NCI-H2171 treated with DMSO at 0.1 percent for 48 hours (cell line): ENCODE data around the gene KNOP1.

Experiments
- DNase-seq: peaks from one replicate; lab custom pipeline; 2025; lab: John Stamatoyannopoulos, UW

KNOP1 gene, protein sequence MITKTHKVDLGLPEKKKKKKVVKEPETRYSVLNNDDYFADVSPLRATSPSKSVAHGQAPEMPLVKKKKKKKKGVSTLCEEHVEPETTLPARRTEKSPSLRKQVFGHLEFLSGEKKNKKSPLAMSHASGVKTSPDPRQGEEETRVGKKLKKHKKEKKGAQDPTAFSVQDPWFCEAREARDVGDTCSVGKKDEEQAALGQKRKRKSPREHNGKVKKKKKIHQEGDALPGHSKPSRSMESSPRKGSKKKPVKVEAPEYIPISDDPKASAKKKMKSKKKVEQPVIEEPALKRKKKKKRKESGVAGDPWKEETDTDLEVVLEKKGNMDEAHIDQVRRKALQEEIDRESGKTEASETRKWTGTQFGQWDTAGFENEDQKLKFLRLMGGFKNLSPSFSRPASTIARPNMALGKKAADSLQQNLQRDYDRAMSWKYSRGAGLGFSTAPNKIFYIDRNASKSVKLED

DNA sequence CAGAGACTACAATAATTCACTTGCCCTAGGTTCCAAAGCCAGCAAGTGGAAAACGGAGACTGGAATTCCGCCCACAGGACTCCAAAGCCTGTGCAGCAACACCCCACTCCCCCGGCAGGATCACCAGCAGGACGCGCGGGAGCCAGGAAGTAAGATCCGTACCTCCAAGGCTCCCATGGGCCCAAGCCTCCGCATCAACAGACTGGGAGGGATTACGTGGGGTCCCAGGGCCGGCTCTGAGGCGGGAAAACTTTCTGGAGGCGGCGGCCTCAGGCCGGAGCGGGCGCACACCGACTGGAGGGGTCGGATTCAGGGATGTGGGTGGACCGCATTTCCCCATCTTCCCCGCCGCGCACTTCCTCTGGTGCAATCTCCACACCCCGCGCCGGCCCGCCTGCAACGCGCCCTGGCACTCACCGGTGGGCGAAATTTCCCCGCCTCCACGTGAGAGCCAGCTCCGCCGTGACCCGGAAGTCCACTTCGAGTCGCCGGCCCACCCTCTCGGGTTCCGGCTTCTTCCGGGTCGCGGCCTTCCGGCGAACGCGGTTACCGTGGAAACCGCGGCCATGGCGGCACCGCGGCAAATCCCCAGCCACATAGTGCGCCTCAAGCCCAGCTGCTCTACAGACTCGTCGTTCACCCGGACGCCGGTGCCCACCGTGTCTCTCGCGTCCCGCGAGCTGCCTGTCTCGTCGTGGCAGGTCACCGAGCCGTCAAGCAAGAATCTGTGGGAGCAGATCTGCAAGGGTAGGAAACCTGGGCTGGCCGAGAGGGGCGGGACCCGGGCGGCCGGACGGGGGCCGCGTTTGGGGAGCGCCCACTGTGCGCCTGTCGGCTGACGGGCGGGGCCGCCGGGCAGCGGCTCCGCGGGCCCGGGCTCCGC, at the start of gene KNOP1, which contains the start of gene IQCK:
KNOP1 (minus strand) TSS at position 487 of the 883 bp plus-strand sequence. CDS start 3,192 bp downstream, outside the sequence.
IQCK (plus strand) TSS at position 531 of the 883 bp plus-strand sequence; CDS start at position 567, 36 bp downstream.
- DNase-seq = peak; percentile 87

DNA sequence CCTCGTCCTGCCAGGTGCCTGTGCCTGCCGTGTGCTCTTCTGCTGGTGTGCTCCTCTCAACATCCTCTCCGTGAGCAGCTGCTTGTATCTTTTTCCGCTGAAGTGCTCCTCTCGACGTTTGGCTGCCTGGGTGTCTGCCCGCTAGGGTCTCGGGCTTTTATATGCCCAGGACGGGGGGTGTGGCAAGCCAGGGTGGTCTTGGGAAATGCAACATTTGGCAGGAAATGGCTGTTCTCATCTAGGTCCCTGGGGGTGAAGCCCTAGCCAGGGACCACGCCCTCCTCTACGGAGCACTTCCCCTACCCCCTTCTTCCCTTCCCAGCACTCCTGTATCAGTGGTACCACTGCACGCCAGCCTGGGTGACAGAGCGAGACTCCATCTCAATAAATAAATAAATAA, 49.5 kb upstream of the KNOP1 start:
- no peak for DNase-seq

DNA sequence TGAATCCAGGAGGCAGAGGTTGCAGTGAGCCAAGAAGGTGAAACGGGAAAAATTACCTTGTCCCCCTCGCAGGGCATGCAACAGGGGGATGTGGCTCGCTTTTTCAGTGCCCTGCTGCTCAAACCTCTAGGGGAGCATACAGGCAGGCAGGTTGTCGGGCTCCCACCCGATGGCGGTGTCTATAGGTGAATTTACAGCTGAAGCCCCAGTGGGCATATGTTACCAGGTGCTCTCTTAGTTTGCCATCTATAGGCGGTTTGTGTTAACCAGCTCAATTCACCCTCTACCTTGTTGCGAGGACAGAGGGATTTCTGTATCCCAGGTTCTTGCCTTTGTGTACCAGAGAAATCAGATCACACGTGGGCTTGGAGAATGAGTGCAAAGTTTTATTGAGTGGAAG, 49.0 kb upstream of the KNOP1 start:
- no peak for DNase-seq

DNA sequence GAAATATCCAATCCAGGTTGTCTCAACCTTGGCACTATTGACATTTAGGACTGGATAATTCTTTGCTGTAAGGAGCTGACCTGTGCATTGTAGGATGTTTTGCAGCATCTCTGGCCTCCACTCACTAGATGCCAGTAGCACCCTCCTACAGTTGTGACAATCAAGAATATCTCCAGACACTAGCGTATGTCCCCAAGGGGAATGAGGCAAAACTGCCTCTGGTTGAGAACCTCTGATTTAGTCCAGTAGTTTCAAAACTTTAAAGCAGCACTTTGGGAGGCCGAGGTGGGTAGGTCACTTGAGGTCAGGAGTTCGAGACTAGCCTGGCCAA, 48.5 kb upstream of the KNOP1 start:
- DNase-seq = no peak

DNA sequence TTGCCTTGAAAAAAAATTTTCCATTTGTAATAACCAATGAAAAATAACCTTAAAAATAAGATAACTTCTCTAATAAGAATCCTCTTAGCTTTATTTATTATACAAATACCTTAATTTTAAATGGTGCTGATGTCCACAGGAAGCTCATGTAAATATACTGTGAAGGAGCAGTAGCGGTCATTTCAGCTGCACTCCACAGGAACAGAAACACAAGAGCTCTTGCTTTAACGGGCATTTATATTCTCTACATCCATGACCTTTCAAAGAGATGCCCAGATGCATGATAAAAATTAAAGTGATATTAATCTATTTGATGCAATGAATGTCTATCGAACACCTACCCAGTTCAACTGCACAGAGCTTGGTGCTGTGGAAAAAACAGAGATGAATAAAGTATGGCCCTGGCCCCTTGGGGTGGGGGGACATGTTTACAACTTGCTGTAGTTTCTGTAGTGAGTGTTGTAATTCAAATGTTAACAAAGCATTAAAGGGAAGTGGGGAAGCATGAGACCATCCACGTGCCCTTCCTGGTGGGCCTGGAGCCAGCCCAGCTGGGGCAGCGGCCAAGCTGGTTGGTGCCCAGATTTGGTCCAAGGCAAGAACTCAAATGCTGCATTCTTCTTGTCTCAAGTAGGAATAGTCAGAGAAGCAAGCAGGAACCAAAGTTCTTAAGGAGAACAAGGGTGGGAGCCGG, 48.0 kb upstream of the KNOP1 start:
- no peak for DNase-seq

DNA sequence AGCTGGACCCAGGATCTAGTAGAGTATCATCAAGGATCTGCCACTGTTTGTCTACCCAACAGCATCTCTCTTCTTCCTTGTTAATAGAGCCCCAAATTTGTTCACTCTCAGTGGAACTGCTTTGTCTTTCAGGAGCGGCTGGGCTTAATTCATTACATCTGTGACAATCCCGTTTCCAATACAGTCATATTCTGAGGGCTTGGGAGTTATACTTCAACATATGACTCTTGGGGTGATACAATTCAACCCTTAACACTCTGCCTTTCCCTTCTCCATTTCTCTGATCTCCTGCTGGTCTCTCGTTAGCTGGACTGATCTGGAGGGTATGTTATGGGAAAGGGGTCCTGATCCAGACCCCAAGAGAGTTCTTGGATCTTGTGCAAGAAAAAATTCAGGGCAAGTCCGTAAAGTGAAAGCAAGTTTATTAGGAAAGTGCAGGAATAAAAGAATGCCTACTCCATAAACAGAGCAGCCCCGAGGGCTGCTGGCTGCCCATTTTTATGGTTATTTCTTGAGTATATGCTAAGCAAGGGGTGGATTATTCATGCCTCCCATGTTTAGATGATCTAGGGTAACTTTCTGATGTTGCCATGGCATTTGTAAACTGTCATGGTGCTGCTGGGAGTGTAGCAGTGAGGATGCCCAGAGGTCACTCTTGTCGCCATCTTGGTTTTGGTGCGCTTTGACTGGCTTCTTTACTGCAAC, 42.5 kb upstream of the KNOP1 start:
- DNase-seq = no peak

DNA sequence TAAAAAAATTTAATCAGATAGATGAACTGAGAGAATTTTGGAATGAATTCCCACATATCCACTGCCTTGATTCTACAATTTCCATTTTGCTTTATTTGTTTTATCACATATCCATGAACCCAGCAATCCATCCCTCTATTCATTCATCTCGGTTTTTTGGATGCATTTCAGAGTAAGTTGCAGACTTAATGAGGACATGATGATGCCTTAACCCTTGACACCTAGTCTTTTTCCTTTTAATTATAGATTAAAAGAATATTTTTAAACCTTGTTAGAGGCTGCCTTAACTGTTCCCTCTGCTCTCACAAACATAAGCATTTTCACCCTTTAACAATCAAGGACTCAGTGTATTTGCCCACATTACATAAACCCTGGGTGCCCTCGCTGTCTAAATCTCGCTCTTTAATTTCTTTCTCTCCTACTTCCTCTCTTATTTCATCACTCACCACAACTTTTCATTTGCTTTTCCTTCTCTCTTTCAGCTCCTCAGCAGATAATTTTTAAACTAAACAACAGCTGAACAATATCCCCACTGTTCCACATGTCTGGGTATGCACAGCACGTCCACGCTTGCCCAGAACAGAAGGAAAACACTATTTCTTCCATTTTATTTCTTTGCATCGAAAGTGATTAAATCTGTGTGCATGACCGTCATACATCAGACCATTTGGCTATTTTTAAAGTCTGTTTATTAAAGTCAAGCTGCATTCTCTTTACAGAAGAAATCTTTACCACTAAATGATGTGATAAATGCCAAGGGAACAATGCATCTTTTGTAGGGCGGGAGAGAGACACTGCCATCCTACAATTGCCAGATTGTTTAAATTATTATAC, 40.0 kb upstream of the KNOP1 start:
- DNase-seq = peak; percentile 67

DNA sequence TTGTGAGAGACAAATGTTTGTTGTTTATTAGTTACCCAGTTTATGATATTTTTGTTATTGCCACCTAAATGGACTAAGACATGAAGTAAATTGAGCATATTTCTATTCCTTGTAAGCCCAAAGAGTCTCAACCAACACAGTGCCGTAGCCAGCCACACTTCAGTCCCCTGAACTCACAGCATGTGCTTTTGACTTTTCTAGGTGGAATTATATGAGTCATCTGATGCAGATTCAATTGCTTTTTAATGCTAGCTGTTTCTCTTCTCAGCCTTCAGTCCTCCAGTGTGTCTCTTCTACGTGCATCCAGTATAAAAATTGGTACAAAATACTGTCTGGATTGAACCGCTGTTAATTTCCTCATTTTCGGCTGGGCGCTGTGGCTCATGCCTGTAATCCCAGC, 39.0 kb upstream of the KNOP1 start:
- no peak for DNase-seq

DNA sequence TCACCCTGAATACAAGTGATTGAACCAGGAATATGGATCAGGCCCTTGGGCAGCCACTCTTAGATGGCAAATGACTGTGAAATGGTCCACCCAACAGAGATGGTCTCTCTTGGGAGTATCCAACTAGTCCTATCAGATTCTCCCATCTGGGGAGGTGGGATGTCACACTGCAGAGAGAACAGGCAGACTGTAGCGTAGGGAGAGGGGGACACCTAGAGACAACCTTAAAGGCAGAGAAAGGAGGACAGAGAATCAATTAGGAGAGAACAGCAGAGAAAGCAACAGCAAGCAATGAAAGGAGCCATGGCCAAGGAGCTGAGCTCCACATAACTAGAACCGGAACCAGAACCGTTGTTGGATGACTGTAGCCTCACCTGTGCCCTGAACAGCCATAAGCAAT, 37.2 kb upstream of the KNOP1 start:
- no peak for DNase-seq

DNA sequence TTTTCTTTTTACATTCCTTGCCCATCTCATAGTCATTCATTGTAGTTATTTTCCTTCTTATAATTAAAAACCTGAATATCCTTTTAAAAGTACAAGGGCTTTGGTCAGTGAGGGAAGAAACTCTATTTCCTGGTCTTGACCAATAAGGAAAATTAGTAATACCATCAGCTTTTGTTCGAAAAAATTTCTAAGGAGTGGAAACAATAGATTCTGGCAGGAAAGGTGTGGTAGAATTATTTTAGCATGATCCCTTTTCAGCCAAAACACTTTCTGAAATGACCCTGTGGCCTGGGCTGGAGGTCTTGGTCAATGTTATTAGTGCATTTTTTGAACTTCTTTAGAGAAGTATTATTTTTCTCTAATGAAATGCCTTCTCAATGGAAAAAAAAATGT, 36.6 kb upstream of the KNOP1 start:
- no peak for DNase-seq

DNA sequence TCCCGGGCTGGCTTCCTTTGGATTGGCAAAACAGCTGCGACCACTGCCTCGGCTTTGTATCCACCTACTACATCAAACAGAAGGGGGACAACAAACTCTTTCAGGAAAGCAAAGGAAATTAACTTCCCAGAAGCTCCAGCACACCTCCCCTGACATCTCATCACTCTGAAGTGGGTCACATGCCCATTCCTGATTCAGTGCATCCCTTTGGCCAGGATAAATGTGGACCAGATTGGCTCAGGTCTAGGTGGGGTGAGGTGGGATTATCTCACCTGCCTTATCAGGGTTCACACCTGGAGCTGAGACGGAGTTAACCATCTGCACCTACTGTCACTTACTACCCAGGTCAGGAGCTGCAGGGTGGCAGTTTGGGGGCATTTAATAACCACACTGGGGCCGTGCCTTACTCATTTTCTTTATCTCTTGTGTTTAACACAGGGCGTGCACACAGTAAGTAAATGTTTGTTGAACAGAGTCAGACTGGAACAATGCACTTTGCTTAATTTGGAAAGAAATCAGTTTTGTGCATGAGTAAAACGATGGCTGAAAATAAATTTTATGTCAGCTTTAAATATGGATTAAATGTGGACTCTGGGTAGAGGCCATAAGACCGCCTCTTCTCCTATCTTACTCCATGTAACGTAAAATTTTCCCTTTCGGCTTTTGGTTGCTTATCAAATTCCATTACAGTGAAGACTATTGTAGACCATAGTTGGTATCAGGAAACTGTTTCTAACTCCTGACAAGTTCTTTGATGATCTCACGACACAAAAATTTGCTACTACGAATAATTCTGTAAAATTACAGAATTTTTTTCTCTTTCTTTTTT, 36.0 kb upstream of the KNOP1 start:
- DNase-seq = no peak

DNA sequence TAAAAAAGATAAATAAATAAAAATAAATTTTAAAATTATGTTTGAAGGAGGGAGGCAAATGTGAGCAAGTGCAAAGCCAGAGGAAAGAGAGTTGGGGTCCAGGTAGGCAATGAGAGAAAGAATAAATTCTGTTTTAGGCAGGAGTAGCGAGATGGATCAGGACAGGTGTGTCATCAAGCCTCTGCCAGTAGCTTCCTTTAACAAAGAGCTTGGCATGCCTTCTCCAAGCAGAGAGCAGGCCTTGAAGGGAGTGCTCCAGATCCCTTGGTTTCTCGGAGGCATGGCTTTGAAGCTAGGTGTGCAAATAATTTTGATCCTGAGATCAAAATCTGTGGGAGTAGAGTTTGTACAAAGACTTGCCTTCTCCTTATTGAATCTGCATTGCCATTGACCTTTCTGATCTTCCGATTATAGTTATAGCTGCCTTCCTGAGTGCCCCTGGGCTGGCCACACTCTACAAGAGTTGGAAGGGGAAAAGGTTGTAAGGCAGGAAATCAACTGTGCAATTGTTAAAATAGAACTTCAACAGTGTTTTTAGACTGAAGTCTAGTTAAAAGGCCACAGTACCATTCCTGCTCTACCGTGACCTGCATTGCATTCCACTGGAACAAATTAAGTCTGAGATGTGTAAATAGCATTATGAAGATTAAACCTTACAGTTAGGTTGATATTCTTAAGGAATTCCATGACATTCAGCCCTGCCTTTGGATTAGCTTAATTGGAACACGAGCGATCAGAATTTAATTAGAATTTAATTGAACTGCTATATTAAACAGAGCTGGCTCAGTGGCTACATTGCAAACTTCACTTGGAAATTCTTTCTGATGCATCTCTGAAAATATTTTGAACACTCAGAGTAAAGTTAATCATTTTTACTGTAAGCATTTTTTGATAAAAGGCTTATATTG, 33.7 kb upstream of the KNOP1 start:
- DNase-seq = no peak

DNA sequence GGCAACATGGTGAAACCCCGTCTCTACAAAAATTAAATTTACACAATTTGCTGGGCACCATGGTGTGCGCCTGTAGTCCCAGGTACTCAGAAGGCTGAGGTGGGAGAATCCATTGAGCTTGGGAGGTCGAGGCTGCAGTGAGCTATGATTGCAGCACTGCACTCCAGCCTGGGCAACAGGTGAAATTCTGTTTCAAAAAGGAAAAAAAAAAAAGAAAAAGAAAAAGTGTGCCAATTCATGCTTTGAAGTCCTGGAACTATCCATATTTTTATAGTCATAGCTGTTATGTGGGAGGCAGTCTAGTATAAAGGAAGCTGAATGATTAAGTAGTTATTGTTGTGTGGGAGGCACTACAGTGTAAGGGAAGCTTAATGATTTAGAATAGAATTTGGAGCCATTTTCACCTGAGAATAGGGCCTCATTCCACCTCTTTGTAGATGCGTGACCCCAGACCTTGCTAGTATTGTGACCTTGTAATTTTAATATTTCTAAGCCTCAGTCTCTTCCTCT, 31.6 kb upstream of the KNOP1 start:
- DNase-seq = no peak

DNA sequence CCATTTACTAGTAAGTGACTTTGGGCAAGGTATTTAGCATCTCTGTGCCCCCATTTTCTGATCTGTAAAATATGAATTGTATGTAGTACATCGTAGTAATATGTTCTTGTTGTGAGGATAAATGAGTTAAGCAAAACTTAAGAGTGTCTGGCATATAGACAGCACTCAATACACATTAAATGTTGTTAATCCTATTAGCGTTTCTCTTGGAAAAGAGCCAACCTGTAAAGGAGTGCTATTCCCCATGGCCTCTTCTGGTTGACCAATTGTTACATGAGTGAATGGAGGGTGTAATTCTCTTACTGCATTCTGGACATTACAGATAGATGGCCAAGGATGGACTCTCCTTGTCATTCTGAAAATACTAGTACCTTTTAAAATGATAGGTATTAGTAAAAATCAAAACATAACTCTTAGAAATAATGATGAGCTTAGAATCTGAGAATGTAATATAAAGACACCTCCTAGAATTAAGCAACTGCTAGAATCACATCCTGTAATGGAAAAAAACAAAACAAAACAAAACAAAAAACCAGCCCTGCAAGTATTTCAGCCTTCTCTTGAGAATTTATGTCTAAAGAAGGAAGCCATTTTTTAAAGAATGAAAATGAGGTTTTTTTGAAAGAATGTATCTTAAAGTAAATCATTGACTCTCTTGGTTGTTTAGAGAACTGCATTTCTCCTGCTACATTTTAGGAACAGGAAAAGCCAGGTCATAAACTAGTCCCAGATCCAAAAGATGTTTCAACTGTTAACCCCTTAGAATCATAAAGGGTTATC, 30.6 kb upstream of the KNOP1 start:
- DNase-seq = peak; percentile 4

DNA sequence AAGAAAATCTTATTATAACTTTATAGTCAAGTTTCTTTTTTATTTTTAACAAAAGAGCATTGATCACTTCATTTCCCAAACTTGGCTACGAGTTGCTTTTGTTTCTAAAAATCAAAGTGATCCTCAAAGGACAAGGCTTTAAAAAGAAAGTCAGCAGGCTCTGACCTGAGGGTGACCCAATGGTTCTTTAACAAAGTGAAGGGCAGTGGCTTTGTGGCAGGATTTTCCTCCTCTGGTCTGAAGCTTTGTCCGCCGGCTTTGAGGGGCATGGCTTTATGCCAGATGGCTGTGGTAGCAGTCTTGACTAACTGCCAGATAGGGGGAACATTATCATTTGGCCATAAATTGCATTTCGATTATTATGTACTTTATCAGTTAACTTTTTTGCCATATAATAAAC, 28.5 kb upstream of the KNOP1 start:
- DNase-seq = no peak

DNA sequence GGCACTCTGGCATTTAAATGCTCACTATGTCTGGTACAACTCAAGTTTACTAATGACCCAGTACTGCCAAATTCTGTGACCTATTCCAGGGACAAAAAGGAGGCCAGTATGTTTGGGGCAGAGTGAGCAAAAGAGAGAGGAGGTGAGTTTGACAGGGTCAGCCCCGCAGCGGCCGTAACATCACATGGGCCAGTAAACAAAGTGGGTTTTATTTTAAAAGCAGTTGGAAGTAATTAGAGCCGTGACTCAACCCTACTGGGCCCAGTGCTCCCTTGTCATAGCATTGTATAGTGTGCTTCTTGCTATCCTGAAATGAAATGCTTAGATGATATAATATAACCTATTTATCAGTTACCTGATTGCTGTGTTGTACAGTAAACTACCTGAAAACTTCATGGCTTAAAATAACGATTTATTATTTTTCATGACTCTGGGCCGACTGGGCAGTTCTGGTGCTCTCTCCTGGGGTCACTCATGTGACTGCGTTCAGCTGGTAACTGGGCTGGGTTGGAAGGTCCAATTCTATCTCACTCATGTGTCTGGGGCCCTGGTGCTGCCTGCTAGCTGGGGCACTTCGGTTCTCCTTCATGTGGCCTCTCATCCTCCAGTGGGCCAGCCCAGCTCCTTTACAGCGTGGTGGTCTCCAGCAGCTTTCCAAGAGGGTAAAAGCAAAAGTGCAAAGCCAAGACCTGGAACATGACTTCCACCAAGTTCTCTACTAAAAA, 27.4 kb upstream of the KNOP1 start:
- DNase-seq = no peak

DNA sequence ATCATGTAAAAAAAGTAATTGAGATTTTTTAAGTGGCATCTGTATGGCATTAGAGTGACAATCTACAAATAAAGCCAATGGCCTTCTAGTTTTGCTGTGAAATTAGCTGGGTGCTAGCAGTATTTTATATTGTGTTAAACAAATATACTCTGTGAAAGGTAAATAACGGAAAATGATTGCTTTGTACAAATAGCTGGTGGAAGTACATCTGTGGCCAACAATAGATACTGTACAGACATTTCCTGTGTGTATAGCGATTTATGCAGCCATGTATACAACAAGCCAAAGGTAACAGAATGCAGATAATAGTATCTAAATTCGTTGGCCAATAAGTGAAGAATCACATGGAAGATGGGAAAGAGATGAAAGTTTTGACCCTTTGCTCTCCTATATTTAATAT, 26.6 kb upstream of the KNOP1 start:
- no peak for DNase-seq
